Endothelial cell of umbilical vein (primary cell): Measurements from ENCODE around the gene DMTF1. TPM values are rescaled to one million over a fixed set of nuclear protein-coding genes. Genes with fewer than 3 reads are reported as not detected.

Experiments used
- BruUV-seq: library from RNA; stranded (reverse); fragments of 400-500 nt; replicated peaks from 2 replicates; lab custom pipeline; 2021; lab: Mats Ljungman, UMichigan
- CTCF ChIA-PET: fragments of 300-600, 350-600 bp; sonication (Branson Sonifier 250); formaldehyde crosslinking; loops from one replicate; lab custom pipeline; 2021; ENCODE audit warnings: antibody characterized with exemption, inconsistent platforms; lab: Charles Lee
- POLR2A ChIA-PET: fragments of 300-600, 350-600 bp; sonication (Branson Sonifier 250); formaldehyde crosslinking; loops from one replicate; lab custom pipeline; 2021; ENCODE audit warnings: antibody characterized with exemption, inconsistent platforms; lab: Charles Lee
- DNase-seq: peaks from one replicate; pipeline ENCODE4 v3.0.0-alpha.2; 2011; ENCODE audit warnings: low read depth, low spot score
- FAIRE-seq: peaks from 2 replicates; lab custom pipeline; 2011; peaks lifted over from hg19 to GRCh38; lab: Jason Lieb, UNC
- H2AFZ ChIP-seq: 2 replicates; pipeline ENCODE4 v1.6.0; 2012; ENCODE audit warnings: low read depth, low read length, control low read depth, inconsistent platforms
- H3K27ac ChIP-seq: 2 replicates; pipeline ENCODE4 v1.5.1; 2011; ENCODE audit warnings: low read depth, mild to moderate bottlenecking, control low read depth, low read length, moderate library complexity; ENCODE audit not compliant: insufficient read depth
- H3K27me3 ChIP-seq, 2 experiments: 2 replicates each; pipeline versions ENCODE4 v1.6.0 to v1.6.1; 2011; ENCODE audit warnings: low read length in 2 of 2, mixed read lengths in 1 of 2; ENCODE audit not compliant: control insufficient read depth in 2 of 2, insufficient read depth in 2 of 2
- H3K36me3 ChIP-seq, 2 experiments: 2 replicates in 1 of 2; 3 replicates in 1 of 2; pipeline ENCODE4 v1.5.1; 2011; ENCODE audit warnings: low read length in 2 of 2, mild to moderate bottlenecking in 1 of 2, moderate library complexity in 1 of 2; ENCODE audit not compliant: control insufficient read depth in 2 of 2, insufficient read depth in 2 of 2; ENCODE audit errors: extremely low read depth in 1 of 2
- H3K4me1 ChIP-seq: 3 replicates; pipeline ENCODE4 v1.5.1; 2011; ENCODE audit warnings: mild to moderate bottlenecking, low read length; ENCODE audit not compliant: control insufficient read depth, insufficient read depth; ENCODE audit errors: extremely low read depth
- H3K4me2 ChIP-seq: 2 replicates; pipeline ENCODE4 v1.6.1; 2011; ENCODE audit warnings: low read length, control low read depth, mixed read lengths; ENCODE audit not compliant: insufficient read depth
- H3K4me3 ChIP-seq, 3 experiments: fragments of 200-600 bp in 1 of 3; sonication (generic), shearing (Covaris generic) in 1 of 3; replicated peaks in 1 of 3; 2 replicates each; pipeline ENCODE4 v1.5.1; 2011 to 2016; ENCODE audit warnings: control low read depth in 3 of 3, low read length in 3 of 3, mild to moderate bottlenecking in 2 of 3, inconsistent platforms in 1 of 3, low read depth in 1 of 3, moderate library complexity in 1 of 3; ENCODE audit not compliant: insufficient read depth in 1 of 3
- H3K79me2 ChIP-seq: 2 replicates; pipeline ENCODE4 v1.6.0; 2012; ENCODE audit warnings: low read length, inconsistent platforms; ENCODE audit not compliant: control insufficient read depth, insufficient read depth
- H3K9ac ChIP-seq: replicated peaks from 2 replicates; pipeline ENCODE3; 2011; ENCODE audit warnings: low read length, control low read depth; ENCODE audit not compliant: insufficient read depth; ENCODE audit errors: extremely low read depth
- H3K9me1 ChIP-seq: replicated peaks from 3 replicates; pipeline ENCODE4 v1.6.0; 2011; ENCODE audit warnings: mild to moderate bottlenecking, low read length; ENCODE audit not compliant: control insufficient read depth, insufficient read depth; ENCODE audit errors: extremely low read depth
- H3K9me3 ChIP-seq: replicated peaks from 2 replicates; pipeline ENCODE4 v1.5.1; 2012; ENCODE audit warnings: low read length, inconsistent platforms; ENCODE audit not compliant: control insufficient read depth, insufficient read depth
- H4K20me1 ChIP-seq: replicated peaks from 2 replicates; pipeline ENCODE3; 2011; ENCODE audit warnings: mild to moderate bottlenecking, low read length; ENCODE audit not compliant: control insufficient read depth, insufficient read depth; ENCODE audit errors: extremely low read depth
- CTCF ChIP-seq, 2 donors: IDR thresholded peaks; 1 replicate in 1 of 2; 2 replicates in 1 of 2; pipeline ENCODE4 v1.5.1; 2011; ENCODE audit warnings: low read length in 2 of 2, mild to moderate bottlenecking in 2 of 2, moderate library complexity in 2 of 2, control low read depth in 1 of 2, inconsistent platforms in 1 of 2, low read depth in 1 of 2; ENCODE audit not compliant: insufficient read depth in 1 of 2; ENCODE audit errors: extremely low read depth in 1 of 2
- EZH2 ChIP-seq: IDR thresholded peaks from 2 replicates; pipeline ENCODE4 v1.6.1; 2012; ENCODE audit warnings: borderline replicate concordance, low read depth, mild to moderate bottlenecking, moderate library complexity, low read length, inconsistent platforms; ENCODE audit not compliant: severe bottlenecking
- FOS ChIP-seq: IDR thresholded peaks from 2 replicates; pipeline ENCODE4 v1.6.1; 2011; ENCODE audit warnings: mild to moderate bottlenecking, low read length, moderate library complexity, borderline replicate concordance; ENCODE audit not compliant: insufficient read depth
- GATA2 ChIP-seq: IDR thresholded peaks from 2 replicates; pipeline ENCODE4 v1.7.0; 2011; ENCODE audit warnings: low read depth, mild to moderate bottlenecking, moderate library complexity, mixed read lengths, low read length; ENCODE audit not compliant: insufficient read length, insufficient read depth
- JUN ChIP-seq: IDR thresholded peaks from 2 replicates; pipeline ENCODE4 v1.6.1; 2011; ENCODE audit warnings: borderline replicate concordance, low read depth; ENCODE audit not compliant: insufficient read length, insufficient read depth
- MAX ChIP-seq: IDR thresholded peaks from 2 replicates; pipeline ENCODE4 v1.6.1; 2011; ENCODE audit not compliant: insufficient read depth, insufficient read length
- MYC ChIP-seq: IDR thresholded peaks from one replicate; pipeline ENCODE4 v1.6.1; 2011; ENCODE audit warnings: mild to moderate bottlenecking, low read depth, low read length
- POLR2A ChIP-seq: IDR thresholded peaks from 2 replicates; pipeline ENCODE4 v1.6.1; 2012; ENCODE audit warnings: low read depth, mild to moderate bottlenecking, control low read depth, low read length
- POLR2AphosphoS5 ChIP-seq: IDR thresholded peaks from 2 replicates; pipeline ENCODE4 v1.6.1; 2012; ENCODE audit warnings: low read depth, mild to moderate bottlenecking, control low read depth, low read length, moderate library complexity; ENCODE audit not compliant: insufficient read depth
- dilution Hi-C: fragments of 300-500 bp; cut with MboI; formaldehyde crosslinking; loops from one replicate; pipeline ENCODE4 v1.15.0; 2019; ENCODE audit warnings: low sequenced_read_pairs; ENCODE audit not compliant: extremely low pct_ligation_motif_present
- intact Hi-C: fragments of 100-400 bp; cut with micrococcal nuclease; formaldehyde crosslinking; loops from one replicate; pipeline ENCODE4 v1.10.0; 2022
- polyA plus RNA-seq, 4 experiments: library from polyadenylated mRNA; depleted of rRNA in 3 of 4; stranded (reverse) in 3 of 4; unstranded in 1 of 4; fragments of >200 nt; gene quantifications; 2 replicates each; pipeline versions ENCODE4 v1.2.1 to v1.2.3, GENCODE V29; 2011 to 2012; ENCODE audit warnings: missing spikeins in 1 of 4
- total RNA-seq: library from RNA; stranded (reverse); gene quantifications from 2 replicates; pipeline ENCODE4 v1.2.3, GENCODE V29; 2021

The DMTF1 gene
- total and polyA plus RNA-seq, 2 donors (not counting 3 experiments of a cell fraction or from before 2014, with no cell fraction given) = 78.5 to 100.0 TPM

- dilution Hi-C loops (no loop called here), intact Hi-C loops (loop anchor here (10.0 kb wide), 2 partner anchors 185 to 485 kb away; partner anchors contain the start of gene CROT)
- Histone ChIP-seq H3K4me2 (no peak overlapping the region), H3K27ac (no peak overlapping the region), H3K9me3 (no peaks in the 10 kb centered on the region), H3K27me3 (no peaks in the 10 kb centered on the region), H3K9me1 (no peaks in the 10 kb centered on the region), H3K36me3 (peaks cover 3 to 5% of the 10 kb centered on the region in 2 experiments), H3K79me2 (peaks cover 73% of the 10 kb centered on the region), H2AFZ (no peak overlapping the region), H3K9ac (no peak overlapping the region), H3K4me1 (peaks cover 24% of the 10 kb centered on the region), H3K4me3 (no peak overlapping the region), H4K20me1 (peaks cover 5% of the 10 kb centered on the region)
- TF ChIP-seq MAX (no peak), JUN (no peak), GATA2 (no peak), POLR2A (no peak), EZH2 (no peak), POLR2AphosphoS5 (no peak), MYC (no peak), FOS (no peak), CTCF (IDR thresholded peaks at IDR 0.05; ENCODE audit: extremely low read depth in 1 of 2, insufficient read depth in 1 of 2, low read depth in 1 of 2, low read length in 2 of 2) (no peak)
- FAIRE-seq (no peak), DNase-seq (no peak)
- BruUV-seq = no TSS peak
- ChIA-PET POLR2A (no interaction called here), CTCF (interaction anchor here (1.6 to 2.4 kb wide), 3 partner anchors 11 to 232 kb away, joined by 4 to 7 read pairs (median 6); no protein-coding TSS in a partner anchor)
Observed at GRCh38 chr7:87159538-87159937, 7.3 kb downstream of the DMTF1 start.
